GM21576 (cell line): ENCODE results near the gene TBC1D30.

Experiments used
- ATAC-seq: cut with Tn5 transposase; IDR thresholded peaks from one replicate; pipeline ENCODE4 v1.9.1; 2021; ENCODE audit warnings: mild to moderate bottlenecking, moderate library complexity; ENCODE audit not compliant: unreplicated experiment

TBC1D30 gene

GRCh38 chr12:64903479-64904152, 79.2 kb downstream of the TBC1D30 start:
- ATAC-seq: no peak

GRCh38 chr12:64907097-64907496, 82.7 kb downstream of the TBC1D30 start:
- no peak for ATAC-seq

- no peak for ATAC-seq
These were observed 84.7 kb downstream of the TBC1D30 start for GRCh38 chr12:64909124-64909523.

GRCh38 chr12:64911081-64911480, 86.6 kb downstream of the TBC1D30 start:
- no peak for ATAC-seq

GRCh38 chr12:64911912-64912311, 87.5 kb downstream of the TBC1D30 start:
- ATAC-seq: no peak

GRCh38 chr12:64912516-64913255, 88.2 kb downstream of the TBC1D30 start:
- ATAC-seq: no peak

- no peak for ATAC-seq
These were observed 90.8 kb downstream of the TBC1D30 start for GRCh38 chr12:64915242-64915641.

- no peak for ATAC-seq
These were observed 92.2 kb downstream of the TBC1D30 start for GRCh38 chr12:64916411-64917261.

- ATAC-seq: no peak
These were observed 93.9 kb downstream of the TBC1D30 start for GRCh38 chr12:64918344-64918743.

- ATAC-seq: no peak
These were observed 94.4 kb downstream of the TBC1D30 start for GRCh38 chr12:64918801-64919200.

- ATAC-seq: no peak
These were observed 98.4 kb downstream of the TBC1D30 start for GRCh38 chr12:64922853-64923252.

- peak; percentile 52 for ATAC-seq
These were observed 99.1 kb downstream of the TBC1D30 start for GRCh38 chr12:64923536-64923935.
